GM18873 (cell line): ENCODE measurements around the gene UPK1B.
A peak's percentile ranks its signal among the peaks of the same experiment; 100 is the strongest.
"Not testable (repeated sequence)": the region's sequence is repeated elsewhere in the genome, so short reads cannot be mapped to it uniquely, and the experiment has no call there.

Experiments
- ATAC-seq: cut with Tn5 transposase; IDR thresholded peaks from one replicate; pipeline ENCODE4 v1.9.1; 2021; ENCODE audit warnings: mild to moderate bottlenecking, moderate library complexity, moderate number of reproducible peaks; ENCODE audit not compliant: unreplicated experiment, low FRiP score

UPK1B gene

GRCh38 chr3:119220970-119221667 lies 47.7 kb downstream of the UPK1B start:
- no peak for ATAC-seq

- ATAC-seq, result no peak
Observed at GRCh38 chr3:119221779-119222320, 48.5 kb downstream of the UPK1B start.

DNA sequence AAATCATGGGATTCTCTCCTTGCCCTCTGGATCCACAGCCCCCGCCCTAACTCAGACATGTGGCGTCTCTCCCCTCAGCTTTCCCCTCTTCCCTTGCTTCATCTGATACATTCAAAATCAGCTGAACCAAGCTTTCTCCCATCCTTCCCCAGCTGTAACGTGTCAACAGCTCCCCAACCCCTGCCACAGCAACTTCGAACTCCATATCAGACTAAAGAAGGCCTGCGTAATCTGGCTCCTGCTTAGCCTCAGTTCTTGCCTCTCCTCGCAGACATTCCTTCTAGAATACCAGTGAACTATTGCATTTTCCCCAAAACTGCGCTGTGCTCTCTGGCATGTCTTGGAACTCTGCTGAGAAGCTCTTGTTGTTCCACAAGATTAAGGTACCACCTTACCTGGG lies 49.0 kb downstream of the UPK1B start:
- no peak for ATAC-seq

- ATAC-seq, result no peak
Observed at GRCh38 chr3:119223511-119223910, 50.1 kb downstream of the UPK1B start.

GRCh38 chr3:119225121-119225520 lies 51.7 kb downstream of the UPK1B start:
- ATAC-seq, result no peak

GRCh38 chr3:119227070-119227850 lies 53.9 kb downstream of the UPK1B start:
- no peak for ATAC-seq

- no peak for ATAC-seq
Observed at GRCh38 chr3:119228373-119229145, 55.2 kb downstream of the UPK1B start.

DNA sequence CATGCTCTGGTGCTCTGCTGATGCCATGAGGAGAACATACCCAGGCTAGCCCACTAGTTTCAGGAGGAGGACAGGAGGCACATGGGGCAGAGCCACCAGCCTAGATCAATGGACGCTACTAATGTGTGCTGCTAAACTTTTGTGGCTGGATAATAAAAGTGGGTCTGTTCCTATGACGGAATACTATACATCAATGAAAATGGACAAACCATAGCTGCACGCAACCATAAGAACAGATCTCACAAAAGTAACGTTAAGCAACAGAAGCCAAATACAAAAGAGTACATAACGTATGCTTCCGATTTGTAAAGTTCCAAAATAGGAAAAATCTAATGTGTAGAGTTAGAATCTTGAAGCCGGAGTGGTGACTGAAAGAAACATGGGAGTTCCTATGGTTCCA lies 55.8 kb downstream of the UPK1B start:
- no peak for ATAC-seq

DNA sequence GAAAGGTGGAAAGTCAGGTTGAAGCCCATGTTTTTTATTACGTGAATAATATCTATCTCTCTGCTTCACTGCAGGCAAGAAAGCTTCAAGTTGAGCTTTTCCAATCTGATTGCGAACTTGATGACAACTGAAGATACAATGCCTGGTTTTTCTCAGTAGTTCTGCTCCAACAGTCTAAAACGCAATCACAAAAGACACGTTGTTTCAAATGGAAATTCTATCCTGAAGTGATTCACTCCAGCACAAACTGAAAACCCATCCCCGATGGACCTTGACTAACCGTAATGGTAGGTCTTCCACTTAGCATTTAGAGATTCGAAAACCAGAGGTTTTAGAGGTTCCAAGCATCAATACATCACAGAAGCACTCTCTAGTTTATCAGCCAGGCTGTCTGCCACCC lies 56.7 kb downstream of the UPK1B start:
- ATAC-seq, result no peak

DNA sequence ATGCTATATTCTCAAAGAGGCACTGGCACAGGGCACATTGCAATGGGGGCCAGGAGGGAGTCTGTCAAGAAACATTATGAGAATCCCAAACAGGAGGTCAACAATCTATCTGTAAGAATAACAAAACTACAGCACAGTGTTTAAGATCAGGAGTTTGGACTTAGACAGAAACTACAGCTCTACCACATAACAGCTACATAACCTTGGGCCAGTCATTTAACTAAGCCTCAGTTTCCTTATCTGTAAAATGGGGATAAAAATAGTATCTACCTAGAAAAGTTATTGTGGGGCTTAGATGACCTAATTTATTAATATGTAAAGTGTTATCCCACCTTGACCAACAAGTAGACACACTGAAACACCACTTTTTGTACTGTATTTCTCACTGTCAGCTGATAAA lies 57.3 kb downstream of the UPK1B start:
- no peak for ATAC-seq

- no peak for ATAC-seq
Observed at GRCh38 chr3:119234610-119235009, 61.2 kb downstream of the UPK1B start.

- no peak for ATAC-seq
Observed at GRCh38 chr3:119235151-119235550, 61.8 kb downstream of the UPK1B start.

DNA sequence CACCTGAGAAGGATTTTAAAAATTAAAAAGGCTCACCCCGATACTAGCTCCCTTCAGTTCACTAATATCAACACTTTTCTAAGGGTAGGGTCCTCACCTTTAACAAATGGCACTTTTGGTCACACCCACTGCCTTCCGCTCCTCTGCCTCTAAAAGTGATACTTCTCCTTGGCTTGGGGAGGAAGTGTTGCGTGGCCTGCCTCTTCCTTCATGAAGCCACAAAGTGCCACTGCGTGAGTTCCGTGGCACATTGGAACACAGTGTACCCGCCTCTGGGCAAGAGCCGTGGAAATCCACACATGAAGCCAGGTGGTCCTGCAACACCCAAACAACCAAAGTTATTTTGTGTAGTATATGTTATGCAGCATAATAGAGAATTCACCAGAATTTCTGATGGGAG lies 63.4 kb downstream of the UPK1B start:
- no peak for ATAC-seq

DNA sequence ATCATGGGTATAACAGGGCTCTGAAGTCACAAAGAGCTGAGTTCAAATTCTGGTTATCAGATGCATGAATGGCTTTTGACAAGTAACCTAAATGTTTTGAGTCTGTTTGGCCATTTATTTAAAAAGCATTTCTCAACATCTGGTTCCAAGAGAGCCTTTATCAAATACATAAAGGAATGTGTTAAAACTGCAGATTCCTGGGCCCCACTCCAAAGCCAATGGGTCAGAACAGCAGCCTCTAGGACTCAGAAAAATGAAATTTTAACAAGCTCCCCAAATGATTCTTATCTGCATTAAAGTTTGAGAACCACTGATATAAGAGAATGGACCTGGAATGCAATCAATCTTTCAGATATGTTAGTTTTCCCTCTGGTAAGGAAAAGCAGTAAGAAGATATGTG lies 63.9 kb downstream of the UPK1B start:
- ATAC-seq, result no peak

- no peak for ATAC-seq
Observed at GRCh38 chr3:119238363-119238762, 65.0 kb downstream of the UPK1B start.

- ATAC-seq, result no peak
Observed at GRCh38 chr3:119239206-119239820, 65.9 kb downstream of the UPK1B start.

DNA sequence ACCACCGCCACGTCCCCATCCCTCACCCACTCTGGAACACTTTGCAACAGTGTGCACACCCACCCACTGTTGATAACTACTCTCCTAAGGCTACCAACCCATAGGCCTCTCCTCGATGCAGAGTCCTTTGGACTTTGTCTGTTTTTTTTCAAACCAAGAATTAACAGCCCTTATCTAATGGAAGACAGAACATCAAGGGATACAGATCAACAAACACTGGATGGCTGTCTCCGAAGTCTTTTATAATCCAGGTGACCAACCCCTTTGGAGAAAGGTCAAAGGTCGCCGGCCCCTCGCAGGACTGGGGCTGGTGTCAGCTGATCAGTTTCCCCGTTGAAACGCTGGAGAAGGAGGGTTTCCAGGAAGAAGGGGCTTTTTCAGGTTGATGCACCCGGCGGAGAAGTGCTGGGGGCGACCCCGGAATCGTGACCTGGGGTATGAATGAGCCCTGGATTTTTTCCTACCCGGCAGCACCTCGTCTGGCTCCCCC lies 66.7 kb downstream of the UPK1B start:
- peak; percentile 13 for ATAC-seq

DNA sequence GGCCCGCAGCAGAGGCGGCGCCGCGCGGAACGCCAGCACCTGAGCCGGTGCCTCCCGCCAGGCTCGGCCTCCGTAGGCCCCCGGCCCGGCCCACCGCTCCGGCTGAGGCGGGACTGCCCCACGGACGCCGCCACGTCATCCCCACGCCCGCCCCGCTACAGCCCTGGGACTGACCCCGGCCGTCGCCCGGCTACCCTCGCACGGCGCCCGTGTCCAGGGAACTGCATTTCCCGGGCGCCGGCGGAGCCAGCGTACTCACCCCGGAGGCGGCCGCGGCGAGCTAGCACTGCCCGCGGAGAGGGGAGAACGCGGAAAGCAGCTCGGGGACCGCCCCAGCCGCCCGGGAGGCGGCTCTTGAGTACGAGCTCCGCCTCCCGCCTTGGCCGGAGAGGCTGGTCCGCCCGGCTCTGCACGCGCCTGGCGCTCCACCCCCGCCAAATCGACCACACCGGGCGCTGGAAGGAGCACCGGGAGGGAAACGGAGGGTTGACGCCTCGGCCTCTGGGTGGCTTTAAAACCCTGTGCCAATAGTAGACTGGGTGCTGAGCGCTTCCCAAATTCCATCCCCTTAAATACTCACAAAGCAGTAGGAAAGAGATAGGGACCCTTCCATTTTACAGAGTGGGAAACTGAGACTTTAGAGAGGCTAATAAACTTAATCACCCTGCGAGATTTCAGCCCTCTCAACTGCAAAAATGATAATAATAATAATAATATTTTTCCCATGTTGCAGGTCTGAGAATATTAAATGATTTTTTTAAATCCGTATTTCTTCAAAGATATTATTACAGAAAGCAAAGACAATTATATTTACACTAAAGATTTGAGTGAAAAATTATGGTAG lies 67.4 kb downstream of the UPK1B start, which contains the start of gene B4GALT4:
TSS of gene B4GALT4 (minus strand) at position 288 of the 844 bp plus-strand sequence. CDS start 10,779 bp downstream, outside the sequence.
- ATAC-seq, result peak; percentile 81

- not testable (repeated sequence) for ATAC-seq
Observed at GRCh38 chr3:119242387-119243057, 69.1 kb downstream of the UPK1B start.
